OCI-M2 (cell line): ENCODE results near the gene CABS1.

ENCODE experiments used
- DNase-seq: peaks from one replicate; lab custom pipeline; 2025; ENCODE audit not compliant: unreplicated experiment; lab: John Stamatoyannopoulos, UW

Gene CABS1

GRCh38 chr4:70334681-70335080, at the start of gene CABS1:
Gene CABS1, plus strand, starts transcription at chr4:70334981. Its CDS starts 59 bp downstream, at chr4:70335040.
- no peak for DNase-seq

GRCh38 chr4:70288651-70289050, 46.1 kb upstream of the CABS1 start:
- no peak for DNase-seq

GRCh38 chr4:70291341-70291740, 43.4 kb upstream of the CABS1 start:
- no peak for DNase-seq

GRCh38 chr4:70297576-70297975, 37.2 kb upstream of the CABS1 start:
- DNase-seq = no peak

GRCh38 chr4:70298051-70298450, 36.7 kb upstream of the CABS1 start:
- DNase-seq = no peak

- no peak for DNase-seq
These were observed 35.1 kb upstream of the CABS1 start for GRCh38 chr4:70299643-70300042.

GRCh38 chr4:70300215-70300614, 34.6 kb upstream of the CABS1 start:
- DNase-seq = no peak

GRCh38 chr4:70303090-70303489, 31.7 kb upstream of the CABS1 start:
- DNase-seq = no peak

- DNase-seq = no peak
These were observed 29.2 kb upstream of the CABS1 start for GRCh38 chr4:70305601-70306000.

- DNase-seq = no peak
These were observed 28.7 kb upstream of the CABS1 start for GRCh38 chr4:70306076-70306475.

- no peak for DNase-seq
These were observed 21.0 kb upstream of the CABS1 start for GRCh38 chr4:70313736-70314135.

- DNase-seq = no peak
These were observed 18.9 kb upstream of the CABS1 start for GRCh38 chr4:70315928-70316327.

- no peak for DNase-seq
These were observed 8.7 kb upstream of the CABS1 start for GRCh38 chr4:70326052-70326451.

GRCh38 chr4:70336043-70336442, 1.3 kb downstream of the CABS1 start:
- DNase-seq = no peak

GRCh38 chr4:70337886-70338420, 3.2 kb downstream of the CABS1 start:
- no peak for DNase-seq

GRCh38 chr4:70356185-70356584, 21.4 kb downstream of the CABS1 start:
- no peak for DNase-seq

- no peak for DNase-seq
These were observed 24.4 kb downstream of the CABS1 start for GRCh38 chr4:70359115-70359661.

- DNase-seq = no peak
These were observed 25.7 kb downstream of the CABS1 start, which contains the start of gene SMR3A for GRCh38 chr4:70360460-70360859. Gene SMR3A, plus strand, starts transcription at chr4:70360760. Its CDS starts 1,356 bp downstream, at chr4:70362116.

GRCh38 chr4:70364002-70364401, 29.2 kb downstream of the CABS1 start:
- DNase-seq = no peak

GRCh38 chr4:70365479-70365878, 30.7 kb downstream of the CABS1 start:
- no peak for DNase-seq

- no peak for DNase-seq
These were observed 33.0 kb downstream of the CABS1 start for GRCh38 chr4:70367813-70368212.

- no peak for DNase-seq
These were observed 37.2 kb downstream of the CABS1 start for GRCh38 chr4:70371987-70372386.

GRCh38 chr4:70372760-70373159, 38.0 kb downstream of the CABS1 start:
- DNase-seq = no peak
